Measurements from ENCODE around the gene ZNF487.

GRCh38 chr10:43407148-43407575 is 29.7 kb upstream of the ZNF487 start:
- TF ChIP-seq CTCF (IDR thresholded peaks at IDR 0.05; ENCODE audit: insufficient read depth, low read length) (no peak), REST (IDR thresholded peaks at IDR 0.05; ENCODE audit: insufficient replicate concordance, low read depth) (no peak), GABPA (IDR thresholded peaks at IDR 0.05; ENCODE audit: low read depth) (no peak), POLR2AphosphoS5 (IDR thresholded peaks at IDR 0.05; ENCODE audit: low read depth) (no peak)
